ENCODE measurements around the gene FBXO30. TPM values are rescaled to one million over a fixed set of nuclear protein-coding genes. Genes with fewer than 3 reads are reported as not detected.

The FBXO30 gene
- total and polyA plus RNA-seq, 2 experiments from 2014 or later: 2.0 to 9.0 TPM

- Histone ChIP-seq H3K79me2 (peaks cover 60% of the 10 kb centered on the region), H3K4me1 (ENCODE audit: insufficient read depth) (no peaks in the 10 kb centered on the region), H2AFZ (no peak overlapping the region), H3K4me2 (no peak overlapping the region), H3K9me3 (ENCODE audit: low read depth) (no peaks in the 10 kb centered on the region), H3K27me3 (no peaks in the 10 kb centered on the region), H3K9me2 (replicated peaks; ENCODE audit: insufficient read depth) (no peaks in the 10 kb centered on the region), H4K20me1 (ENCODE audit: insufficient read depth, poor library complexity, severe bottlenecking) (no peaks in the 10 kb centered on the region), H3K4me3 (no peak overlapping the region), H3K36me3 (replicated peaks; ENCODE audit: insufficient read depth, low read depth) (no peaks in the 10 kb centered on the region), H3K27ac (no peak overlapping the region)
- no peak for TF ChIP-seq EZH2phosphoT487 (IDR thresholded peaks at IDR 0.05; ENCODE audit: low read depth, severe bottlenecking, unreplicated experiment)
- TF ChIP-seq EZH2 (IDR thresholded peaks at IDR 0.05; ENCODE audit: borderline replicate concordance): no peak
- TF ChIP-seq CTCF (IDR thresholded peaks at IDR 0.05; ENCODE audit: poor library complexity): no peak
- DNase-seq (ENCODE audit: low spot score): no peak
- 82% methylated on average over 6 of the region's 6 CpGs for WGBS (ENCODE audit: low lambda C conversion rate, missing lambda C conversion rate)
These were observed 13.6 kb downstream of the FBXO30 start for GRCh38 chr6:145801021-145801420.

- H3K79me2 ChIP-seq: peaks cover 47% of the 10 kb centered on the region
- H2AFZ ChIP-seq: no peak overlapping the region
- no peaks in the 10 kb centered on the region for H3K27me3 ChIP-seq
- no peak overlapping the region for H3K4me2 ChIP-seq
- H3K4me3 ChIP-seq: no peak overlapping the region
- DNase-seq (ENCODE audit: low spot score): no peak
- TF ChIP-seq EZH2 (IDR thresholded peaks at IDR 0.05; ENCODE audit: borderline replicate concordance) (no peak), CTCF (IDR thresholded peaks at IDR 0.05; ENCODE audit: poor library complexity) (no peak), EZH2phosphoT487 (IDR thresholded peaks at IDR 0.05; ENCODE audit: low read depth, severe bottlenecking, unreplicated experiment) (no peak)
- no peaks in the 10 kb centered on the region for H3K4me1 ChIP-seq (ENCODE audit: insufficient read depth)
- no peak overlapping the region for H3K27ac ChIP-seq
- 81% methylated on average over 2 of the region's 2 CpGs for WGBS (ENCODE audit: low lambda C conversion rate, missing lambda C conversion rate)
- no peaks in the 10 kb centered on the region for H4K20me1 ChIP-seq (ENCODE audit: insufficient read depth, poor library complexity, severe bottlenecking)
- H3K9me3 ChIP-seq (ENCODE audit: low read depth): no peaks in the 10 kb centered on the region
- no peaks in the 10 kb centered on the region for H3K9me2 ChIP-seq (replicated peaks; ENCODE audit: insufficient read depth)
- H3K36me3 ChIP-seq (replicated peaks; ENCODE audit: insufficient read depth, low read depth): no peaks in the 10 kb centered on the region
These were observed 16.1 kb downstream of the FBXO30 start for GRCh38 chr6:145798530-145798929.

DNA sequence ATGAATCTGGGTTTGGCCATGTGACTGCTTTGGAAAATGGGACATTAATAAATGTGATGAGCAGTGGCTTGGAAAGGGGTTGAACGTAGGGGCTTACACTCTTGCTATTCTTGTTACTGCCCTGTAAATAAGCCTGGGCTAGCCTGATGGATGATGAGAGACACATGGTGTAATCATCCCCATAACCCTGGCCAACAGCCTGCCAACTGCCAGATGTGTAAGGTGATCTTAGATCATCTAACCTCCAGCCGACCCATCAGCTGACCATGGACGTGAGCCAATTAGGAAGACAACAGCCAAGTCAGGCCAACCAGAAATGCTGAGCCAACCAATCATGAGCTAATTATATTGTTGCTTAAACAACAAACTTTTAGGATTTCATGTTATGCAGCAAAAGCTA lies 25.2 kb downstream of the FBXO30 start:
- H3K27ac ChIP-seq: no peak overlapping the region
- H3K9me3 ChIP-seq (ENCODE audit: low read depth): no peaks in the 10 kb centered on the region
- no peaks in the 10 kb centered on the region for H3K9me2 ChIP-seq (replicated peaks; ENCODE audit: insufficient read depth)
- H3K27me3 ChIP-seq: no peaks in the 10 kb centered on the region
- TF ChIP-seq EZH2 (IDR thresholded peaks at IDR 0.05; ENCODE audit: borderline replicate concordance) (no peak), EZH2phosphoT487 (IDR thresholded peaks at IDR 0.05; ENCODE audit: low read depth, severe bottlenecking, unreplicated experiment) (no peak), CTCF (IDR thresholded peaks at IDR 0.05; ENCODE audit: poor library complexity) (no peak)
- H3K4me2 ChIP-seq: no peak overlapping the region
- WGBS (ENCODE audit: low lambda C conversion rate, missing lambda C conversion rate): 91% methylated on average over 3 of the region's 3 CpGs
- H3K36me3 ChIP-seq (replicated peaks; ENCODE audit: insufficient read depth, low read depth): no peaks in the 10 kb centered on the region
- no peak for DNase-seq (ENCODE audit: low spot score)
- H2AFZ ChIP-seq: no peak overlapping the region
- no peaks in the 10 kb centered on the region for H4K20me1 ChIP-seq (ENCODE audit: insufficient read depth, poor library complexity, severe bottlenecking)
- no peaks in the 10 kb centered on the region for H3K4me1 ChIP-seq (ENCODE audit: insufficient read depth)
- peaks cover 5% of the 10 kb centered on the region for H3K79me2 ChIP-seq
- no peak overlapping the region for H3K4me3 ChIP-seq

- no peak overlapping the region for H2AFZ ChIP-seq
- no peak overlapping the region for H3K27ac ChIP-seq
- no peaks in the 10 kb centered on the region for H3K36me3 ChIP-seq (replicated peaks; ENCODE audit: insufficient read depth, low read depth)
- no peaks in the 10 kb centered on the region for H3K27me3 ChIP-seq
- no peaks in the 10 kb centered on the region for H3K9me3 ChIP-seq (ENCODE audit: low read depth)
- no peak overlapping the region for H3K4me3 ChIP-seq
- WGBS (ENCODE audit: low lambda C conversion rate, missing lambda C conversion rate): 96% methylated on average over 3 of the region's 3 CpGs
- H3K4me2 ChIP-seq: no peak overlapping the region
- TF ChIP-seq EZH2 (IDR thresholded peaks at IDR 0.05; ENCODE audit: borderline replicate concordance) (no peak), CTCF (IDR thresholded peaks at IDR 0.05; ENCODE audit: poor library complexity) (no peak), EZH2phosphoT487 (IDR thresholded peaks at IDR 0.05; ENCODE audit: low read depth, severe bottlenecking, unreplicated experiment) (no peak)
- H3K4me1 ChIP-seq (ENCODE audit: insufficient read depth): no peaks in the 10 kb centered on the region
- DNase-seq (ENCODE audit: low spot score): no peak
- no peaks in the 10 kb centered on the region for H3K9me2 ChIP-seq (replicated peaks; ENCODE audit: insufficient read depth)
- no peaks in the 10 kb centered on the region for H3K79me2 ChIP-seq
- H4K20me1 ChIP-seq (ENCODE audit: insufficient read depth, poor library complexity, severe bottlenecking): no peaks in the 10 kb centered on the region
These were observed 26.9 kb downstream of the FBXO30 start for GRCh38 chr6:145787688-145788087.
